Ascending aorta (tissue), 2 donors: ENCODE measurements around the gene ARHGAP25. TPM values are rescaled to one million over a fixed set of nuclear protein-coding genes. Genes with fewer than 3 reads are reported as not detected.

Experiments
- DNase-seq, 2 donors: peaks; one replicate each; pipeline ENCODE4 v3.0.0-alpha.2; 2019; ENCODE audit warnings: low spot score in 2 of 2
- H3K27ac ChIP-seq, 2 donors: fragments of 200-600 bp; sonication (generic); one replicate each; pipeline ENCODE4 v1.5.1; 2016 to 2017; ENCODE audit warnings: mild to moderate bottlenecking in 1 of 2
- H3K27me3 ChIP-seq: fragments of 200-600 bp; sonication (generic); one replicate; pipeline ENCODE4 v1.5.1; 2017
- H3K36me3 ChIP-seq, 2 donors: fragments of 200-600 bp; sonication (generic); one replicate each; pipeline ENCODE4 v1.5.1; 2016
- H3K4me1 ChIP-seq, 2 donors: fragments of 200-600 bp; sonication (generic); one replicate each; pipeline ENCODE4 v1.5.1; 2016 to 2017; ENCODE audit warnings: mild to moderate bottlenecking in 1 of 2
- H3K4me3 ChIP-seq, 2 donors: fragments of 200-600 bp; sonication (generic); one replicate each; pipeline ENCODE4 v1.5.1; 2016 to 2017; ENCODE audit warnings: mild to moderate bottlenecking in 1 of 2
- H3K9me3 ChIP-seq, 2 donors: fragments of 200-600 bp; sonication (generic); one replicate each; pipeline ENCODE4 v1.5.1; 2016
- intact Hi-C: fragments of 100-400 bp; cut with DNase I; formaldehyde crosslinking; loops from one replicate; pipeline ENCODE4 v1.15.1; 2023
- total RNA-seq: library from RNA; depleted of rRNA; stranded (reverse); fragments of >200 nt; gene quantifications from one replicate; pipeline ENCODE4 v1.1.0, GENCODE V29; 2016
- TF ChIP-seq, protein P1 (sequence below), 3 experiments: fragments of 200-600 bp in 2 of 3; fragments of 450-650 bp in 1 of 3; sonication (generic) in 2 of 3; IDR thresholded peaks; one replicate each; pipeline ENCODE4 v1.5.1; 2016 to 2019; ENCODE audit warnings: antibody characterized with exemption in 3 of 3, mild to moderate bottlenecking in 1 of 3, moderate library complexity in 1 of 3

Gene ARHGAP25
- total RNA-seq, 1 donor from 2014 or later: 8.3 TPM

DNA sequence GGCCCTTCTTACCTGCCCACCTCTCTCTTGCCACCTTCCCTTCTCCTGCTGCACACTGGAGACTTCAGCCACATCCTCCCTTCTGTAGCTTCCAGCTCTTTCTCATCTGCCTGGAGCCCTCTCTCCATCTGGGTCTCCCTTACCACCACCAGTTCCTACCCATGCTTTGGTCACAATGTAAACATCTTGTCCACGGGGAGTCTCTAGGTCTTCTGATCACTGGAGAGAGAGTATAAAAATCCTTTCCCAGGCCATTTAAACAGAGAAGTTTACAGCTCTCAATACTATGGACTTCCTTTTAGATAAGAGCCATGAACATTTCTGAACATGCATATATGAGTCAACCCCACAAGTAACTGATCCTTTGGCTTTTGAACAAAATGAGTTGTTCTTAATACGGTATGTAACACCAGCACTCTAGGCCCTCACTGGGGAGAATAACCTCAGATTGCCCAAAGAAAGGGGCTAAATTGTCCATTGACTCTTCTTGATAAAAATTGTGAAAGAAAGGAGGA is 5.8 kb downstream of the ARHGAP25 start:
- Histone ChIP-seq H3K4me1 (no peaks in the 10 kb centered on the region), H3K27ac (no peak overlapping the region), H3K36me3 (no peaks in the 10 kb centered on the region), H3K27me3 (no peaks in the 10 kb centered on the region), H3K9me3 (no peaks in the 10 kb centered on the region), H3K4me3 (no peak overlapping the region)
- no peak for DNase-seq
- TF ChIP-seq, protein P1, sequence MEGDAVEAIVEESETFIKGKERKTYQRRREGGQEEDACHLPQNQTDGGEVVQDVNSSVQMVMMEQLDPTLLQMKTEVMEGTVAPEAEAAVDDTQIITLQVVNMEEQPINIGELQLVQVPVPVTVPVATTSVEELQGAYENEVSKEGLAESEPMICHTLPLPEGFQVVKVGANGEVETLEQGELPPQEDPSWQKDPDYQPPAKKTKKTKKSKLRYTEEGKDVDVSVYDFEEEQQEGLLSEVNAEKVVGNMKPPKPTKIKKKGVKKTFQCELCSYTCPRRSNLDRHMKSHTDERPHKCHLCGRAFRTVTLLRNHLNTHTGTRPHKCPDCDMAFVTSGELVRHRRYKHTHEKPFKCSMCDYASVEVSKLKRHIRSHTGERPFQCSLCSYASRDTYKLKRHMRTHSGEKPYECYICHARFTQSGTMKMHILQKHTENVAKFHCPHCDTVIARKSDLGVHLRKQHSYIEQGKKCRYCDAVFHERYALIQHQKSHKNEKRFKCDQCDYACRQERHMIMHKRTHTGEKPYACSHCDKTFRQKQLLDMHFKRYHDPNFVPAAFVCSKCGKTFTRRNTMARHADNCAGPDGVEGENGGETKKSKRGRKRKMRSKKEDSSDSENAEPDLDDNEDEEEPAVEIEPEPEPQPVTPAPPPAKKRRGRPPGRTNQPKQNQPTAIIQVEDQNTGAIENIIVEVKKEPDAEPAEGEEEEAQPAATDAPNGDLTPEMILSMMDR (IDR thresholded peaks at IDR 0.05): no peak
- intact Hi-C loops: no loop called here

GRCh38 chr2:68741238-68741637 is 6.6 kb downstream of the ARHGAP25 start:
- TF ChIP-seq, protein P1 (IDR thresholded peaks at IDR 0.05): no peak
- intact Hi-C loops: no loop called here
- Histone ChIP-seq H3K4me3 (no peak overlapping the region), H3K4me1 (no peaks in the 10 kb centered on the region), H3K9me3 (no peaks in the 10 kb centered on the region), H3K27me3 (no peaks in the 10 kb centered on the region), H3K36me3 (no peaks in the 10 kb centered on the region), H3K27ac (no peak overlapping the region)
- DNase-seq: no peak

- no peak for DNase-seq
- TF ChIP-seq, protein P1 (IDR thresholded peaks at IDR 0.05): no peak
- H3K36me3 ChIP-seq: no peaks in the 10 kb centered on the region
- no peaks in the 10 kb centered on the region for H3K9me3 ChIP-seq
- no peaks in the 10 kb centered on the region for H3K4me1 ChIP-seq
- H3K4me3 ChIP-seq: no peak overlapping the region
- peak overlapping the region in 1 of 2 donors; percentile 45 for H3K27ac ChIP-seq
- intact Hi-C loops: no loop called here
- H3K27me3 ChIP-seq: no peaks in the 10 kb centered on the region
These were observed 7.2 kb downstream of the ARHGAP25 start for GRCh38 chr2:68741805-68742306.

DNA sequence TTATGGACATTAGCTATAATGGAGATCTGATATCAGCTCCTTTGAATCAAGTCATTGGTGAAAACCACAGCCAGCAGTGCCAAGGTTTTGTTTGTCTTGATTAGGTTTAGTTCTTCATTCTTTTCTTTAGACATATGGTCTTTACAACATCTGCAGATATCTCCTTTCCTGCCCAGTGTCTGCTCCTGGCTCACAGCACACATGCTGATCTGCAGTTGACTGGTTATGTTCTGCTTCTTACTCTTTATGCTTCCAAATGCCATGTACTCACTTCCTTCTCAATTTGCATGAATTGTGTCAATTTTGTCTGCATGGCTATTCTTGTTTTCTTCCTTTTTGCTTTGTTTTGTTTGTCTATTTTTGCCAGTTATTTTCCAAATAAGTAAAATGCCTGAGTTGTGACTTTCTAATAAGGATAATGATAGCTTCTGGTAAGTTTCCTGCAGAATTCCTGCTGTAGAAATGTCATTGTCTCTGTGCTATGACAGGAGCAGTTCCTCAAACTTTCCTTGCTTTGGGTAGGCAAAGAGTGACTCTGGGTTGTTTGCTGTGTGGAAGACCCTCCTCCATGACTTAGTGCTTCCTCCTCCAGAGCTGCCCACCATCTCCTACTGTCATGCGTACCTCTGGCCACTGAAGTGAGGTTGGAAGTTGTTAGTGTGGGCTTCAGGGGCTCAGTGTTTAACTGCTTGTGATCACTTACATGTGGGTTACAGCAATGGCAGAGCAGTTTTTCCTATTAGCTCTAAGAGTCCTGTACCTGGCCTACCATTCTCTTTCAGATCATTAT is 8.2 kb downstream of the ARHGAP25 start:
- intact Hi-C loops: no loop called here
- H3K9me3 ChIP-seq: no peaks in the 10 kb centered on the region
- H3K4me3 ChIP-seq: no peak overlapping the region
- TF ChIP-seq, protein P1 (IDR thresholded peaks at IDR 0.05): no peak
- no peaks in the 10 kb centered on the region for H3K36me3 ChIP-seq
- H3K4me1 ChIP-seq: no peaks in the 10 kb centered on the region
- H3K27me3 ChIP-seq: no peaks in the 10 kb centered on the region
- no peak for DNase-seq
- H3K27ac ChIP-seq: peak overlapping the region in 1 of 2 donors; percentile 45

DNA sequence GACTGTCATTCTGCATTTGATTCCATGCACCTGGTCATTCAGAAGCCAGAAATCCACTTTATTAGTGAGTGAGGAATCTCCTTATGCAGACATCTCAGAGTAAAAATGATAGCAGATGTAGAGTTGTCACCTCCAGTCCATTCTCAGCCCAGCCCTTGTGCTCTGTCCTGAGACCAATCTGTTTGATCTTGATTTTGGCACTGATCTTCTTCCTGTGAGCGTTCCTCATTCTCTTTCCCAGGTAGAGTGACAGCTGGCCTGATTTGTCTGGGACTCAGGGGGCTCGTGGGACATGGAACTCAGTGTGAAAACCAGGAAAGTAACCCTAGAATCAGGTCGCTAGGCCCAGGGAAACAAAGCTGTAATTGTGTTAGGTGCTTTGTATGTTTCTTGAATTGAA is 8.9 kb downstream of the ARHGAP25 start:
- Histone ChIP-seq H3K27ac (no peak overlapping the region), H3K4me3 (no peak overlapping the region), H3K4me1 (no peaks in the 10 kb centered on the region), H3K9me3 (no peaks in the 10 kb centered on the region), H3K36me3 (no peaks in the 10 kb centered on the region), H3K27me3 (no peaks in the 10 kb centered on the region)
- DNase-seq: no peak
- TF ChIP-seq, protein P1 (IDR thresholded peaks at IDR 0.05): no peak
- intact Hi-C loops: no loop called here
